ENCODE results near the gene PPIL1.

GRCh38 chr6:36834576-36835341 is 39.8 kb downstream of the PPIL1 start:
- TF ChIP-seq CTCF (IDR thresholded peaks at IDR 0.05; ENCODE audit: insufficient read depth, low read length, poor library complexity, severe bottlenecking) = no peak
- no peak for TF ChIP-seq EZH2phosphoT487 (conservative IDR thresholded peaks at IDR 0.05; ENCODE audit: low read length)
